Right lobe of liver (tissue), 4 donors: ENCODE results near the gene OR8K1.

Experiments used
- POLR2A ChIP-seq: fragments of 450-650 bp; IDR thresholded peaks from one replicate; pipeline ENCODE4 v1.6.1; 2017; ENCODE audit warnings: antibody characterized with exemption, mild to moderate bottlenecking
- TF ChIP-seq, protein P1 (sequence below), 4 donors: fragments of 200-600 bp in 3 of 4; fragments of 450-650 bp in 1 of 4; IDR thresholded peaks; one replicate each; pipeline versions ENCODE4 v1.5.1 to v1.8.0; 2016 to 2022; ENCODE audit warnings: antibody characterized with exemption in 4 of 4, mild to moderate bottlenecking in 2 of 4
- donor health status: DM: no; HTN: no; CAD: no.
- donor health status: DM: no; HTN: no; CAD: no.
- donor health status: DM: no; HTN: yes; CAD: no.

- TF ChIP-seq, protein P1, sequence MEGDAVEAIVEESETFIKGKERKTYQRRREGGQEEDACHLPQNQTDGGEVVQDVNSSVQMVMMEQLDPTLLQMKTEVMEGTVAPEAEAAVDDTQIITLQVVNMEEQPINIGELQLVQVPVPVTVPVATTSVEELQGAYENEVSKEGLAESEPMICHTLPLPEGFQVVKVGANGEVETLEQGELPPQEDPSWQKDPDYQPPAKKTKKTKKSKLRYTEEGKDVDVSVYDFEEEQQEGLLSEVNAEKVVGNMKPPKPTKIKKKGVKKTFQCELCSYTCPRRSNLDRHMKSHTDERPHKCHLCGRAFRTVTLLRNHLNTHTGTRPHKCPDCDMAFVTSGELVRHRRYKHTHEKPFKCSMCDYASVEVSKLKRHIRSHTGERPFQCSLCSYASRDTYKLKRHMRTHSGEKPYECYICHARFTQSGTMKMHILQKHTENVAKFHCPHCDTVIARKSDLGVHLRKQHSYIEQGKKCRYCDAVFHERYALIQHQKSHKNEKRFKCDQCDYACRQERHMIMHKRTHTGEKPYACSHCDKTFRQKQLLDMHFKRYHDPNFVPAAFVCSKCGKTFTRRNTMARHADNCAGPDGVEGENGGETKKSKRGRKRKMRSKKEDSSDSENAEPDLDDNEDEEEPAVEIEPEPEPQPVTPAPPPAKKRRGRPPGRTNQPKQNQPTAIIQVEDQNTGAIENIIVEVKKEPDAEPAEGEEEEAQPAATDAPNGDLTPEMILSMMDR (IDR thresholded peaks at IDR 0.05): no peak
- TF ChIP-seq POLR2A: no peak
Measured at GRCh38 chr11:56375324-56375723, 29.5 kb downstream of the OR8K1 start, which contains the start of gene OR8U1.
